ENCODE measurements around the gene ZDHHC11B. TPM values are rescaled to one million over a fixed set of nuclear protein-coding genes. Genes with fewer than 3 reads are reported as not detected.

ZDHHC11B gene
- total RNA-seq, 1 donor from 2014 or later = 0.60 TPM

DNA sequence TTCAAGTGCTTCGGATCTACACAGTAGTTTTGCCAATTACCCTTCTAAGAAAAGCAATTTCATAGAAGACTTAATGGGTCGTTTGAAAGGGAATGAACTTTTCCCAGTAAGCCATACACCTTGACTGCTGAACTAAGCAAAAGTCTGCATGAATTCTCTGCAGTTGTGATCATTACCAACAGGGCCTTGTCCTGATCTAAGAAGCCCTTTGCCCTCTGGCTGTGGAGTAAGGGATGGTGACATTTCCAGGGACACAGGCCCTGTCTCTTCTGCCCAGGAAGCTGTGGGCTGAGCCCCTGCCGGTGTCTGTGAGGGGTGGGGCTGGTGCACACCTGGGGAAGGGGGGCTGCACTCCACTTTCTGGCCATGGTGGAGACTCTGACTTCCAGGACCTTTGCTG, 35.7 kb upstream of the ZDHHC11B start:
- H3K27ac Mint-ChIP-seq = no peak overlapping the region

DNA sequence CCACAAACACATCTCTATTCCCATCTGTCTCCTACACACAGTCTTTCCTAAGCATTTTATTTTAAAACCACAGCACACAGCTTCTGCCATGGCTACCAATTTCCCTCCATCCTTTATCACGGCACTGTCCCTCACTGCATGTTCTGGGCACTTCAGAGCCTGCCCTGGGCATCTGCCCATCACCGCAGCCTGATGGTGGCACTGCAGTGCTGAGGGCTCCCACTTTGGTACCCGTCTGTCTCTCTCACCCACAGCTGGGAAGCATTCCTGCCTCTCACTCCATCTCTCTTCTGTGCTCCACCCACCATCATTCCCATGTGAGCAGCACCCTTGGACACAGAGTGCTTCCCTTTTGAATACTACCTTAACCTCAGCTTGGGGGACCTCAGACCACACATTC, 34.5 kb upstream of the ZDHHC11B start:
- Histone ChIP-seq H3K79me2 (ENCODE audit: low read depth) (no peaks in the 10 kb centered on the region), H3K27ac (no peak overlapping the region), H3K9ac (no peak overlapping the region), H3K36me3 (no peaks in the 10 kb centered on the region), H3K27me3 (no peaks in the 10 kb centered on the region), H2AFZ (replicated peaks) (no peak overlapping the region), H3K4me2 (no peak overlapping the region), H3K4me3 (no peak overlapping the region), H3K9me3 (ENCODE audit: low read depth) (no peaks in the 10 kb centered on the region), H3K4me1 (no peaks in the 10 kb centered on the region), H4K20me1 (ENCODE audit: low read depth) (no peaks in the 10 kb centered on the region), H3F3A (ENCODE audit: low read depth) (no peaks in the 10 kb centered on the region)
- no peak for DNase-seq (ENCODE audit: low spot score)
- Mint-ChIP-seq H3K27me3 (ENCODE audit: insufficient read depth, low read depth) (peaks cover 8% of the 10 kb centered on the region), H3K36me3 (peaks cover 29% of the 10 kb centered on the region), H3K4me3 (no peak overlapping the region), H3K4me1 (peaks cover 8% of the 10 kb centered on the region), H3K27ac (no peak overlapping the region), H3K9me3 (peaks cover 7% of the 10 kb centered on the region)
- no peak for TF ChIP-seq EZH2 (IDR thresholded peaks at IDR 0.05)
- TF ChIP-seq, protein P1, sequence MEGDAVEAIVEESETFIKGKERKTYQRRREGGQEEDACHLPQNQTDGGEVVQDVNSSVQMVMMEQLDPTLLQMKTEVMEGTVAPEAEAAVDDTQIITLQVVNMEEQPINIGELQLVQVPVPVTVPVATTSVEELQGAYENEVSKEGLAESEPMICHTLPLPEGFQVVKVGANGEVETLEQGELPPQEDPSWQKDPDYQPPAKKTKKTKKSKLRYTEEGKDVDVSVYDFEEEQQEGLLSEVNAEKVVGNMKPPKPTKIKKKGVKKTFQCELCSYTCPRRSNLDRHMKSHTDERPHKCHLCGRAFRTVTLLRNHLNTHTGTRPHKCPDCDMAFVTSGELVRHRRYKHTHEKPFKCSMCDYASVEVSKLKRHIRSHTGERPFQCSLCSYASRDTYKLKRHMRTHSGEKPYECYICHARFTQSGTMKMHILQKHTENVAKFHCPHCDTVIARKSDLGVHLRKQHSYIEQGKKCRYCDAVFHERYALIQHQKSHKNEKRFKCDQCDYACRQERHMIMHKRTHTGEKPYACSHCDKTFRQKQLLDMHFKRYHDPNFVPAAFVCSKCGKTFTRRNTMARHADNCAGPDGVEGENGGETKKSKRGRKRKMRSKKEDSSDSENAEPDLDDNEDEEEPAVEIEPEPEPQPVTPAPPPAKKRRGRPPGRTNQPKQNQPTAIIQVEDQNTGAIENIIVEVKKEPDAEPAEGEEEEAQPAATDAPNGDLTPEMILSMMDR (IDR thresholded peaks at IDR 0.05) = no peak
- no peak for TF ChIP-seq EZH2phosphoT487 (IDR thresholded peaks at IDR 0.05)

More for the DNA sequence above, 35.7 kb upstream of the ZDHHC11B start:
- no peaks in the 10 kb centered on the region for H3K27me3 ChIP-seq
- H3K4me3 ChIP-seq = no peak overlapping the region
- H3K4me3 Mint-ChIP-seq = no peak overlapping the region
- no peak overlapping the region for H3K4me2 ChIP-seq
- no peaks in the 10 kb centered on the region for H3K4me1 ChIP-seq
- H3K36me3 Mint-ChIP-seq = peaks cover 34% of the 10 kb centered on the region
- no peaks in the 10 kb centered on the region for H4K20me1 ChIP-seq (ENCODE audit: low read depth)
- no peaks in the 10 kb centered on the region for H3F3A ChIP-seq (ENCODE audit: low read depth)
- H3K36me3 ChIP-seq = no peaks in the 10 kb centered on the region
- H2AFZ ChIP-seq (replicated peaks) = no peak overlapping the region
- DNase-seq (ENCODE audit: low spot score) = no peak
- H3K27ac ChIP-seq = no peak overlapping the region
- H3K9ac ChIP-seq = no peak overlapping the region
- H3K4me1 Mint-ChIP-seq = peaks cover 8% of the 10 kb centered on the region
- no peaks in the 10 kb centered on the region for H3K9me3 ChIP-seq (ENCODE audit: low read depth)
- TF ChIP-seq, protein P1 (IDR thresholded peaks at IDR 0.05) = no peak
- TF ChIP-seq EZH2phosphoT487 (IDR thresholded peaks at IDR 0.05) = no peak
- TF ChIP-seq EZH2 (IDR thresholded peaks at IDR 0.05) = no peak
- peaks cover 8% of the 10 kb centered on the region for H3K27me3 Mint-ChIP-seq (ENCODE audit: insufficient read depth, low read depth)
- H3K79me2 ChIP-seq (ENCODE audit: low read depth) = no peaks in the 10 kb centered on the region
- peaks cover 5% of the 10 kb centered on the region for H3K9me3 Mint-ChIP-seq

DNA sequence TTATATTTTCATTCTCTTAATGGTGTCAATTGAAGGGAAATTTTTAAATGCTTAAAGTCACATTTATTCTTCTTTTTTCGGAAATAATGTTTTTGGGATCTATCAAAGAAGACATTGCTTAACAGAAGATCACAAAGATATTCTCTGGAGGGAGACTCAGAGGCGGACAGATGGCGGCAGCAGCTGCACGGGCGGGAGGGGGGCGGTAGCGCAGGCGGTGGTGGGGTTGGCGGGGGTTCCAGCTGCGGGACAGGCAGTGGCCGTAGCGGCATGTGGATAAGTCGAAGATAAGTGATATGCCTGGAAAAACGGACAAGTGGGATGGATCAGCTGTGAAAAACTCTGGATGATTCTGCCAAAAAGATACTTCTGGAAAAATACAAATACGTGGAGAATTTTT, 31.6 kb upstream of the ZDHHC11B start:
- Histone ChIP-seq H2AFZ (replicated peaks) (no peak overlapping the region), H3K27me3 (no peaks in the 10 kb centered on the region), H3K4me2 (no peak overlapping the region), H3K36me3 (no peaks in the 10 kb centered on the region), H3K79me2 (ENCODE audit: low read depth) (no peaks in the 10 kb centered on the region), H4K20me1 (ENCODE audit: low read depth) (no peaks in the 10 kb centered on the region), H3K9me3 (ENCODE audit: low read depth) (no peaks in the 10 kb centered on the region), H3K27ac (no peak overlapping the region), H3K9ac (no peak overlapping the region), H3K4me3 (no peak overlapping the region), H3K4me1 (no peaks in the 10 kb centered on the region), H3F3A (ENCODE audit: low read depth) (no peaks in the 10 kb centered on the region)
- TF ChIP-seq, protein P1 (IDR thresholded peaks at IDR 0.05) = no peak
- TF ChIP-seq EZH2 (IDR thresholded peaks at IDR 0.05) (no peak), EZH2phosphoT487 (IDR thresholded peaks at IDR 0.05) (no peak)
- H3K4me3 Mint-ChIP-seq = no peak overlapping the region
- H3K9me3 Mint-ChIP-seq = peaks cover 7% of the 10 kb centered on the region
- H3K4me1 Mint-ChIP-seq = peaks cover 8% of the 10 kb centered on the region
- peaks cover 16% of the 10 kb centered on the region for H3K36me3 Mint-ChIP-seq
- peaks cover 6% of the 10 kb centered on the region for H3K27me3 Mint-ChIP-seq (ENCODE audit: insufficient read depth, low read depth)
- no peak for DNase-seq (ENCODE audit: low spot score)
- H3K27ac Mint-ChIP-seq = no peak overlapping the region

Measured in neural progenitor cell (in vitro differentiated cells).